ENCODE results near the gene HECTD3.
"Not testable (repeated sequence)": the region's sequence is repeated elsewhere in the genome, so short reads cannot be mapped to it uniquely, and the experiment has no call there.

HECTD3 gene

GRCh38 chr1:45014321-45015028, 3.4 kb upstream of the HECTD3 start:
- DNase-seq (ENCODE audit: low read depth in 2 of 2), result peak; percentile 48 to 57

DNA sequence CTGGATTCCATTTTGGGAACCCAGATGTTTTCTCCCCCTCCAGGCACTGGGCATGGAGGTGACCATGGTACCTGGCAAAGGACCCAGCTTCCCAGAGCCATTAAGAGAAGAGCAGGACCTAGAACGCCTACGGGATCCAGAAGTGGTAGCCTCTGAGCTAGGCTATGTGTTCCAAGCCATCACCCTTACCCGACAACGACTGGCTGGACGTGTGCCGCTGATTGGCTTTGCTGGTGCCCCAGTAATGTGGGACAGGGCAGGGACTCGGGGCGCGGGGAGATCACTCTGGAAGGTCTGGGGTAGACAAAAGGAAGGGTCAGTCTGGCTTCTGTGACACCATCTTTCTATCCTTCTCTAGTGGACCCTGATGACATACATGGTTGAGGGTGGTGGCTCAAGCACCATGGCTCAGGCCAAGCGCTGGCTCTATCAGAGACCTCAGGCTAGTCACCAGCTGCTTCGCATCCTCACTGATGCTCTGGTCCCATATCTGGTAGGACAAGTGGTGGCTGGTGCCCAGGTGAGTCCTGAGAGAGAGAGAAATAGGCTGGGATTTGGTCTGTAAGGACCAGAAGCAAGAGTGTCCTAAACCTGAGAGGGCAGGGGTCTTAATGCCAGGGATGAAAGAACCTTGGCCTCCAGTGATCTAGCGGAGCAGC, 2.6 kb upstream of the HECTD3 start:
- DNase-seq (ENCODE audit: low read depth in 2 of 2), result no peak

GRCh38 chr1:45012639-45013278, 1.6 kb upstream of the HECTD3 start:
- DNase-seq (ENCODE audit: low read depth in 2 of 2), result no peak

DNA sequence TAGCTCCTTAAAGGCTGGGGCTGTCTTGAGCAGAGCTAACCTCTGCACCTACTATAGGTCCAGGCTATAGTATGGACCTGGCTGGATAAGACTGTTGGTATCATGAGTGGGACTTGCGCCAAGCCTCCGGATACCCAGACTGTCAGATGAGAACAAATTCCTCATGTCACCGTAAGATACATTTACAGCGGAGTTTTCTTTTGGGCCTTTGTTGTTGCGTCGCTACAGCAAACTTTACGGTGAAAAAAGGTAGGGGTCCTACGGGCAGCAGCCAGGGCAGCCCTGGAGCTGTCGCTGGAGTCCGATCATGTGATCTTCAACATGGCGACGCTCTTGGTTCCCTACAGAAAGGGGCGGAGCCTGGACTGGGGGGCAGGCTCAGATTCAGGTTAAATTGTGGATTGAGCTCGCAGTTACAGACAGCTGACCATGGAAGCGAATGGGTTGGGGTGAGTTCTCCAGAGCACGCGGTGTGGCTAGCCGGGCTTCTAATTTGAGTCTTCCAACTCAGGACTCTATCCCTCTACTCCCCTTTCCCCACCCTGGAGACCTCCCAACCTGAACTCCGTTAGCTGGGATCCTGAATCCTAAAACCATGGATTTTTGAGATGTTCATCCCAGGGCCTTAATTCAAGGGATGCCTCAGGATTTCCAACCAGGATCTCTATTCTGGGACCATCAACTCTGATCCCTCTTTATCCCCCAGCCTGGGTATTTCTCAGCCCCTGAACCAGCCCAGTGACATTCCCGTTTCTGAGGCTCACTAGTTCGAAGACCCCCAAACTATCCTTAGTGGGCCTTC, 914 bp upstream of the HECTD3 start, which contains the start of gene UROD:
Gene UROD, plus strand, starts transcription at position 418 of the 802 bp plus-strand sequence. Its CDS starts 12 bp downstream, at position 430.
- peak; percentile 84 for DNase-seq (ENCODE audit: low read depth in 2 of 2)

DNA sequence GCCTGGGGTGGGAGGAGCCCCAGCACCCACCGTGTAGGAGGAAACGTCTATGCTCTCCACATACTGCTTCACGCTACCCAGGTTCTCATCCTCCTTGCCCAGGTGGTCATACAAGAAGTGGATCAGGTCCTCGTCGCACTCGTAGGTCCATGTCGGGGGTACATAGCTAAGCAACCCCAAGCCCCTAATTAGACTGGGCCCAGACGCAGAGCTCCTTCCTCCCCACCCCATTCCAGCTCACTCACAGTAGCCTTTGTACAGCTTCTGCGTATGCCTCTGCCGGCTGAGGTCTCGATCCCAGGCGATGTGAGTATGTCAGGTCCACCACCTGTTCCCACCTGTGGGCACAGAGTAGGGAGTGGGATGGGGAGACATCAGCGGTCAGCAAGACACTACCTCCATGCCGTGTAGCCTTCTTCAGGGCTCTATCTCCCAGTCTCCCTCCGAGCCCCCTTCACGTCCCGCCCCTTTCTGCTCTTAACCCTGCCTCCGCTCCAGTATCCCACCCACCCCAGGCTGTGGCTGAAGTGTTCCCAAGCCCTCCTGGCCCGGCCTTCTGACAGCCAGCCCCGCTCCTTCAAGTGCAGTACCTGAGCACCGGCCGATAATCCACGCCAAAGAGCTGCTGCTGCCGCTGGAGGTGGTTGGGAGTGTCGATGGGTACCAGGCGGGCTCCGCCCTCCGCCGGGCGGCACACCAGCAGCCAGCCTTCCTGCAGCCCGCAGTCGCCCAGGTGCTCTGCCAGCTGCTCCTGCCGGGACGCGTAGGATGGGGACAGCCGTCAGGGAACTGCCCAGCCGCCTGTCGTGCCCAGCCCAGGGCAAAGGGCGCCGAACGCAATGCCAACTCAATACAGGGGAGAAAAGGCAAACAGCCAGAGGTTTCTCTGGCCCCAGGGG, 919 bp downstream of the HECTD3 start:
- no peak for DNase-seq (ENCODE audit: low read depth in 2 of 2)

DNA sequence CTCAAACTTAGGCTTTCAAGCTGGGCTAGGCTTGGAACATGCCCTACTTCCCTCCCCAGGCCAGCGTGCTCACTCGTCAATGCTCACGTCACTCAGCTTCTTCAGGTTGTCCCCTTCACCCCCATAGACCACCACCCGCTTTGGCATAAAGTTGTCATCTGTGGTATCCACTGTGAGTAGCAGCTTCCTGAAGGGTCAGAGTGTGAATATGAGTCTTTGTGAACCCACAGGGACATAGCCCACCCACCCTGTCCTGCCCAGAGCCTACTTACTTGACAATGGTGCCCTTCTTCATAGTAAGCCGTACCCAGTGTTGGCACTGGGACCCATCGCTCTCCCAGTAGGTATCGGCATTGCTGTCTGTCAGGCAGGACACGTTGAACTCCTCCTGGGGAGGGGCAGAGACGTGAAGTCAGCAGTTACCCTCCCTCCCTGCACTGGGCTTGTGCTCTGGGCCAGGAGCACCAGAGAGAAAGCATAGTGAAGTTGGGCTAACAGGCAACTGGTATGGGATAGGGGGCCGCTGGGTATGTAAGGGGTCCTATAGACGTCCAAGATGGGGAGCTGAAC, 1.7 kb downstream of the HECTD3 start:
- DNase-seq (ENCODE audit: low read depth in 2 of 2), result no peak

DNA sequence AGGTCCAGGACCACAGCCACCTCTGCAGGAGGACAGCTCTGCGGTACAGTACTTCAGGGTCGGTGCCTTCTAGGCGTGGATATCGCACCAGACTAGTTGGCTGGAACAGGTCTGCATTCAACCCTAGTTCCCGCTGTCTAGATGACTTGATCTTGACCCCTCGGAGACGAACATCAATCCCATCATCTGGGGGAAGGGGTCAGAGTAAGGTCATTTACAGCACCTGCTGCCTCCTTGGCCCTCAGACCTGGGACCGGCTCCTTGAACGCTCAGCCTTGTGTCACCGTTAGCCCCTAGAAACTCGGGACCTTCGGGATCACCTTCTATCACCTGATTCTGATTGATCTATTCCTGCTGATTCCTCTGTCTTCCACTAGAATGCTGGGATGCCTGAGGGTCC, 2.6 kb downstream of the HECTD3 start:
- DNase-seq (ENCODE audit: low read depth in 2 of 2), result no peak

- DNase-seq (ENCODE audit: low read depth in 2 of 2), result no peak
Observed at GRCh38 chr1:45008076-45008475, 3.0 kb downstream of the HECTD3 start.

DNA sequence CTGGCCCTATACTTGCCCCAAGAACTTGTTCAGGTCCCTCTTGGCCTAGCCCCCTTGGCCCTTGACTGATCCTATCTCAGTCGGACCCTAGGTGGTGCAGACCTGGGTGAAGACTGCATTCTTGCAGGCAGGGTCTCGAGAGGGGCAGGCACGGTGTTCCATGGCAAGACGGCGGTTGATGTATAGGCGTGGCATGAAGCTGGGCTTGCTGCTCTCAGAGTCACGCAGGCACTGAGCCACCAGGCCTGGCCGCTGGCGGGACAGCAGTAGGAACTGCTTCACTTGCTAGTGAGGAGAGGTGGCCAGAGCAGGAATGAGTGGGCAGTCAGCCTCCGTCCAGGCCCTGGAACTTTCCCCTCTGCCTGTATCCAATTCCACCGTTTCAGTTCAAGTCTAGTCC, 3.8 kb downstream of the HECTD3 start:
- DNase-seq (ENCODE audit: low read depth in 2 of 2), result no peak

DNA sequence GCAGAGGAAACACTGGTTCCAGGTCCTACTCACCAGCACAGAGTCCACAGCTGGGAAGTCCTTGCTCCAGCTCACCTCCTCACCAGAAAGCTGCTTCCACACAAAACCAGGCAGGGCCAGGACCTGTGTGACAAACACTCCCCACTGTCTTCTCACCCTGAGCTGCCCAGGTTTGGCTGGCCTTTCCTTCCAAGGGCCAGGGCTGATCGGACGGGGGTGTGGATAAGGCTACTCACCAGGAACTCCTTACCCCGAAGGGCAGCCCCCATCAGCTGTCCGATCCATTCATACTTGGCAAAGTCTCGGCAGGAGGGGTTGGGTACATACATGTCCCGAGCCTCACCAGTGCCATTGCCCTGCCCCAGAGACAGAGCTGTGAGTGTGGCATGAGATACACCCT, 5.4 kb downstream of the HECTD3 start:
- no peak for DNase-seq (ENCODE audit: low read depth in 2 of 2)

DNA sequence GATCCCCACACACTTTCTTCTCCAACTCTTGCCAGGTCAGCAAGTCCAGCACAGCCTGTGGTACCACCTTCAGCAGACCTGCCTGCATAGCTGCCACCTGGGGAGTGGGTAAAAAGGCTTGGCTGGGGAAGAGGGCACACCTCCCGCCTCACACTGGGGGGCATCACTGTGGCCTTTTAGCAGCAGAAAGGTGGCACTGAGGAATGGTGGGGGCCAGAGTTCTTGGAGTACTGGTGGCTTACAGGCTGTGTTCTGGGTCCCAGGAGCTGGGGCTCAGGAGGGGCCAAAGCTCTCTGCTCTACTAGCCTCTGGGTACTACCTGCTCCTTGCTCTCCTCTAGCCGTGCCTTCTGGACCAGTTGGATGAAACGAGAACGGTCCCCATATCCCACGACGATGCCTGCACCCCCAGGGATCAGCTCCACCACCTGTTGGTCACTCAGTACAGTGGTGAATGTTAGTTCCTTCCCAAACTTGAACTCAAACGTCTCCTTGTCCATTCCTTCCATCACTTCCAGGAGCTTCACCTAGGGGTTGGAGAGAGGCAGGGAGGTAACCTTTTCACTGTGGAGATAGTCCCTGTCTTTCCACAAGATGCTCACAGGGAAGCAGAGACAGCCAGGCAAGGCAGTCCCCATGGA, 6.7 kb downstream of the HECTD3 start:
- no peak for DNase-seq (ENCODE audit: low read depth in 2 of 2)

DNA sequence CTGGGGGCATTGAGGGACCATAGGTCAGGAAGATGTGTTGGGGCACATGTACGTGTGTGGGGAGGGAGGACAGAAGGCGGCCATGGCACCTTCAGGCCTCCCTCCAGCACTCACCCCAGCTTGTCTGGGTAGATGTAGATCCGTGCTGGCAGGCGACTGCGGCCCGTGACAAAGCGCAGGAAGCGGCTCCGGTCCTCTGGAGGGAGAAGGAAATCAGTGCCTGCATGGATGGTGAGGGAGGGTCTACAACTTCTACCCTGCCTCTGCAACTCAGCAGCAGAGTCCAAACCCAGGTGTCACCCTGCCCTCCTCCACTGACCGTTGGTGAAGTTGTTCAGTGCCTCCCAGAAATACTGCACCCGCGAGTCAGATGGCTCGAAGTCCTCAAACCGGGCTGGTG, 7.4 kb downstream of the HECTD3 start:
- DNase-seq (ENCODE audit: low read depth in 2 of 2), result no peak

- DNase-seq (ENCODE audit: low read depth in 2 of 2), result no peak
Observed at GRCh38 chr1:45002650-45003645, 8.2 kb downstream of the HECTD3 start.

DNA sequence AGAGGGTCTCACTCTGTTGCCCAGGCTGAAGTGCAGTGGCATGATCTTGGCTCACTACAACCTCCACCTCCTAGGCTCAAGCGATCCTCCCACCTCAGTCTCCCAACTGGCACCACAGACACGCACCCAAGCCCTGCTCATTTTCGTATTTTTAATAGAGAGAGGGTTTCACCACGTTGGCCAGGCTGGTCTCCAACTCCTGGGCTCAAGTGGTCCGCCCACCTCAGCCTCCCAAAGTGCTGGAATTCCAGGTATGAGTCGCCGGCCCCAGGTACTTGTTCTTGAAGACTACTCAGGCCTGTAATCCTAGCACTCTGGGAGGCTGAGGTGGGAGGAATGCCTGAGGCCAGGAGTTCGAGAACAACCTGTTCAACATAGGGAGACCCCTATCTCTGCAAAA, 9.5 kb downstream of the HECTD3 start:
- DNase-seq (ENCODE audit: low read depth in 2 of 2), result not testable (repeated sequence)

GRCh38 chr1:45001011-45001481, 10.1 kb downstream of the HECTD3 start:
- DNase-seq (ENCODE audit: low read depth in 2 of 2), result no peak

DNA sequence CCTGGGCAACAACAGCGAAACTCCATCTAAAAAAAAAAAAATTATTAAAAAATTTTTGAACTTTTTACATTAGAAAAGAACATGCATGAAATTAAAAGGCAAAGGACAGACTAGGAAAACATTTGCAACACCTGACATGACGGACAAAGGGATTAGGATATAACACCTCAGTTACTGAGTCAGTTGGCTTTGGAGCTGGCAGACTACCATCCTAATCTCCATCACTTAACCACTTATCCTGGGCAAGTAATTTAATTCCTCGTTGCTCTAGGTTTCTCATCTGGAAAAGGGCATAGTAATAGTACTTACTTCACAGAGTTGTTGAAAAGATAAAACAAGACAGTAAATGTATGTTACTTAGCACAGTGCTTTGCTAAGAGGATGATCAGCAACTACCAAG, 11.9 kb downstream of the HECTD3 start:
- DNase-seq (ENCODE audit: low read depth in 2 of 2), result no peak

GRCh38 chr1:44995467-44996238, 15.5 kb downstream of the HECTD3 start:
- no peak for DNase-seq (ENCODE audit: low read depth in 2 of 2)

GRCh38 chr1:44994309-44994898, 16.7 kb downstream of the HECTD3 start:
- no peak for DNase-seq (ENCODE audit: low read depth in 2 of 2)

Measured in stimulated activated CD8-positive, alpha-beta memory T cell treated with anti-CD3 and anti-CD28 coated beads, Interleukin-15, amount 100 ng/mL, for 48 hours (primary cell).